CD4-positive, alpha-beta T cell treated with Interleukin-6 at 100 ng/mL for 8 hours (primary cell): ENCODE data around the gene CDYL2.
"Not testable (repeated sequence)": the region's sequence is repeated elsewhere in the genome, so short reads cannot be mapped to it uniquely, and the experiment has no call there.

Experiments used
- DNase-seq: peaks from one replicate; pipeline ENCODE4 v3.0.0-alpha.2; 2020; ENCODE audit warnings: mixed read lengths, low spot score

The CDYL2 gene

DNA sequence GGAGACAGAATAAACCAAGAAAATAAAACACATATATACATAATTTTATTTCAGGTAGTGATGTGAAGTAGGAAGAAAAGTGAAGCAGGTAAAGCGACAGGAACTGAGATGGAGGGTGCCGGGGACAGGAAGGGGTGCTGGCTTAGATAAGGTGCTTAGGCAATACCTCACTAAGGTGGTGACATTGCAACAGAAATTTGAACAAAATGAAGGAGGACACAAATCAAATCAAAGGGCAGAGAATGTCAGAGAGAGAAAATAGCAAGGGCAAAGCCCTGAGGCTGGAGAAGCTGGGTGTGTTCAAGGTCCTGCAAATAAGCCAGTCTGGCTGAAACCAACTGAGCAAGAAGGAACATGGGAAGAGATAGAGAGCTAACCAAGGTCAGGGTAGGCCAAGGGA, 5.0 kb upstream of the CDYL2 start:
- DNase-seq: no peak

GRCh38 chr16:80807906-80808305, 3.5 kb upstream of the CDYL2 start:
- no peak for DNase-seq

DNA sequence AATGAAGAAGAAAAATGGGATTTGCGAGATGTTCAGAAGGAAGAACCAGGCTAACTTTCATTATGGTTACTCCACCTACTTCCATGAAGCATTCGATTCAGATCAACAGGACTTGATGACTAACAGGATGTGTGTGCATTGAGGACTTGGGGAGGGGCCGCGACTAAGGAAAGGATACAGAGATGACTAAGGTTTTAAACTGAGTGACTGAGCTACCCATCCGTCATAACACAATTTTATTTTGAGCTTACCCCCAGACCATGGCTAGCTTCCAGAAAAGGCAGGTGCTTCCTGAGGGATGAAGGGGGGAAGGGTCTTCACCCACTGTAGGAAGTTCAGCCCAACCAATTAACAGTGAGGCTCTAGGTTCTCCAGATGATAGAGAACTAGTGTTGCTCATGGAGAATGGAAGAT, 2.5 kb upstream of the CDYL2 start:
- DNase-seq: peak; percentile 60

GRCh38 chr16:80806289-80806688, 1.9 kb upstream of the CDYL2 start:
- no peak for DNase-seq

GRCh38 chr16:80804056-80804525, 307 bp downstream of the CDYL2 start:
- DNase-seq: peak; percentile 50

- peak; percentile 17 for DNase-seq
Measured at GRCh38 chr16:80803339-80804055, 901 bp downstream of the CDYL2 start.

DNA sequence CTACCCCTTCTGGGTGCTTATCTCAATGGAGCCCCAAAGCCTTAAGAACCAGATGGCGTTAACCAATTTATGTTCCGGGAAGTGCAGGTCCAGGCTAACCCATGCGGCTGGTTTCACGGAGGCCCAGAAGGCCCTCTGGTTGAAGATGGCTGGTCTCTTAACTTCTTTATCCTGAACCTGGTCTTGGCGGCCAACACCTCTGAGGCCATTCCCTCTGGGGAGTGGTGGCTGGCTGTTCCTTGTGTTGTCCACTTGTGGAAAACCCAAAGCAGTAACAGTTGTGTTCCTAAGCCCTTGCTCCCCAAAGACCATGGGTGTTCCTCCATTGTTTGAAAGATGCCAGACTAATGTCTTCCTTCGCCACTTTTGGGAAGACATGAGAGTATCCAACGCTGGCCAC, 1.5 kb downstream of the CDYL2 start:
- no peak for DNase-seq

- DNase-seq: no peak
Measured at GRCh38 chr16:80802138-80802537, 2.3 kb downstream of the CDYL2 start.

- DNase-seq: no peak
Measured at GRCh38 chr16:80794071-80794470, 10.3 kb downstream of the CDYL2 start.

DNA sequence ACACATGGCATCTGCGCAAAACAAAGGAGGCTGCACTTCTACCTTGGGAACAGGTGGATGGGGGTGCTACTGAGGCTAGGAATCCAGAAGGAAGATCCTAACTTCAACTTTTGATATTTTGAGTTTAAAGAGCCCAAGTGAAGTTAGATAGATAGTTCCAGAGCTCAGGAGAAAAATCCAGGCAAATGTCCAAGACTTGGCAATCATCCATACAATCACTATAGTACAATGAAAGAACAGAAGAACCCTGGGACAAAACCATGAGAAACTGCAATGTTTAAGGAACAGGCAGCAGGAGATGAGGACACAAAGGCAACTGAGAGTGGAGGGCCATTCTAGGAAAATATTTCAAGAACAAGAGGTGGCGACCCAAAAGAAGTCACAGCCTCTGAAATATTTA, 12.4 kb downstream of the CDYL2 start:
- no peak for DNase-seq

DNA sequence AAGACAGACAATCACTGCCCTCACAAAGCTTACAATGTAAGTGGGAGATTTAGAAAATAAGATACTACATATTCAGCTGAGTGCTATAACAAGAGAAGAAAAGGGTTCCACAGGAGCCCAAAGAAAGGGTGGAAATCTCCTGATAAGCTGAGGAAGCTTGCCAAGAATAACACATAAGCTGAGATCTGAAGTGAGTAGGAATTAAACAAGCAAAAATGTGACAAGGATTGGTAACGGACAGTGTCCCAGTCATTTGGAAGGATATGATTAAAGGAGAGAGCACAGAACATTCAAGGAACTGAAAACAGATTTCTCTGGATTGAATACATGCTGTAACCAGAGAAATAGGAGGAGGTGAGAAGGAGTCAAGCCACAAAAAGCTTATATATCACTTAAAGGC, 13.0 kb downstream of the CDYL2 start:
- no peak for DNase-seq

GRCh38 chr16:80790751-80791150, 13.6 kb downstream of the CDYL2 start:
- DNase-seq: no peak

DNA sequence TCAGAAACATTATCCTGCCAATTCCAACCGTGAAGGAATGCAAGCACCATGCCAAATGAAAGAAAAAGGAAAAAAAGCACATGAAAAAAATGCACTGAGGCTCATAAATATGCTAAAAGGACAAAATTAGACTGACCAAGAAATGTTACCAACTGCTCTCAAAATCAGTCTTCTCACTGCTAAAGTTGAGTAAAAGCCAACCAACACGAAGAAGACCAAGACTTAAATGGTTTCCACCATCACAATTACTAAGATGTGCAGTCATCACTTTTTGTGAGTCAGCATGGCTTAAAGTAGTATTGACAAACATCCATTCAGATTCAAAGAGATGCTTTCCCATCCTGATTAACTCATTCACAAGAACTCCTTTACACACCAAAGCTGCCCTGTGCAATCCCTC, 16.4 kb downstream of the CDYL2 start:
- no peak for DNase-seq

DNA sequence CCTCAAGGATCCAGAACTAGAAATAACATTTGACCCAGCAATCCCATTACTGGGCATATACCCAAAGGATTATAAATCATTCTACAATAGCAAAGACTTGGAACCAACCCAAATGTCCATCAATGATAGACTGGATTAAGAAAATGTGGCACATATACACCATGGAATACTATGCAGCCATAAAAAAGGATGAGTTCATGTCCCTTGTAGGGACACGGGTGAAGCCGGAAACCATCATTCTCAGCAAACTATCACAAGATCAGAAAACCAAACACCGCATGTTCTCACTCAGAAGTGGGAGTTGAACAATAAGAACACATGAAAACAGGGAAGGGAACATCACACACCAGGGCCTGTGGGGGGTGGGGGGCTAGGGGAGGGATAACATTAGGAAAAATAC, 17.8 kb downstream of the CDYL2 start:
- DNase-seq: not testable (repeated sequence)

GRCh38 chr16:80784951-80785350, 19.4 kb downstream of the CDYL2 start:
- no peak for DNase-seq

DNA sequence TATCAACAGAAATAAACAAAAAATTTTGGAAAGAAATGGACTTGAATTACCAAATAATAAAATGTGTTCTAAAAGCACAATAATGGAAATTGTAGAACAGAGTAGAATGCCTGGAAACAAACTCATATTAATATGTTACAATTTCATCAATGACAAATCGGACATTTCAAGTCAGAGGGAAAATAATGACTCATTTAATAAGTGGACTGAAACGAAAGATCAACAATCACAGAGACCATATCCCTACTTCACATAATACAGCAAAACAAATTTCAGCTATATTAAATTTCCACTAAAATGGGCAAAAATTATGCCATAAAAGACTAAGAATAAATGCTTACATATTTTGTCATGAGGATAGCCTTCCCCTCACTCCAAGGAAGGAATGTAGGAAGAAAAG, 25.7 kb downstream of the CDYL2 start:
- DNase-seq: no peak

- DNase-seq: no peak
Measured at GRCh38 chr16:80776856-80777255, 27.5 kb downstream of the CDYL2 start.

- no peak for DNase-seq
Measured at GRCh38 chr16:80775450-80775849, 28.9 kb downstream of the CDYL2 start.

DNA sequence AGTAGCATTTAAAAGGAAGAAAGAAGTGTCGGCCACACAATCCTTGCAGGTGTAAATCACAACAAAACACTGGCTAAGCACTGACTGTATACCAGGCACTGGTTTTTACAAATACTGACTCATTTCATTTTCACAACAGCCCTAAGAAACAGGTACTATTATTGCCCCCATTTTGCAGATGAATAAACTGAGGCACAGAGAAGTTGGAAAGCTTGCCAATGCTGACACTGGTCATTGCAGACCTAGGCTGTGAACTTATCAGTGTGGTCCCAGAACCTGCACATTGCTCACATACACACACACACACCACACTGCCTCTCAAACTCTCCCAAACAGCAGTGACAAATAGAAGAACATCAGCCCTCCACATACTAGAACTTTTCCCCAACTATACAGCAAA, 37.6 kb downstream of the CDYL2 start:
- no peak for DNase-seq

- no peak for DNase-seq
Measured at GRCh38 chr16:80759419-80760162, 44.8 kb downstream of the CDYL2 start.

GRCh38 chr16:80754476-80754875, 49.9 kb downstream of the CDYL2 start:
- no peak for DNase-seq

- no peak for DNase-seq
Measured at GRCh38 chr16:80752541-80752940, 51.9 kb downstream of the CDYL2 start.

DNA sequence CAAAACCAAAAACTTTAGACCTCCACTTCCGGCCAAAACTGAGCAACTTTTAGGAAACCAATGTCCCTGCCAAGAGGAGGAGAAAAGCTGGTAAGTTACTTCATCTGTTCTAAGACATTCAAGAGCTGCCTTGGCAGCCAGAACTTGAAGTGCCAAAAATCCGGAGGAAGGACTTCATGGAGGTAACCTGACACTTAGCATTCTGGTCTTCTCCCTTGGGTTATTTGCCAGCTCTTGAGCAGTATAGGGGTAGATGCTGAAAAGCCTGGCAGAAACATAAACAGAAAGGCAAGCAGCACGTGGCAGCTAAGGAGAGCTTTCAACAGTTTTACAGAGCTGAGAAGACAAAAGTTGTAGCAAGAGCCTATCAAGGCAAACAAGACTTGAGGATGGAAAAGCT, 53.2 kb downstream of the CDYL2 start:
- DNase-seq: no peak

- no peak for DNase-seq
Measured at GRCh38 chr16:80746231-80746630, 58.2 kb downstream of the CDYL2 start.
